Cardiac fibroblast (primary cell): ENCODE data around the gene FOXI1.

Experiments used
- DNase-seq, 2 donors: peaks; one replicate each; pipeline versions ENCODE4 v3.0.0 to v3.0.0-alpha.2; 2010; ENCODE audit warnings: low read depth in 2 of 2
- H3K4me3 ChIP-seq, 2 donors: replicated peaks in 1 of 2; 1 replicate in 1 of 2; 2 replicates in 1 of 2; pipeline ENCODE4 v1.5.1; 2011; ENCODE audit warnings: low read depth in 2 of 2, low read length in 2 of 2, mild to moderate bottlenecking in 2 of 2, moderate library complexity in 1 of 2
- TF ChIP-seq, protein P1 (sequence below): IDR thresholded peaks from one replicate; pipeline ENCODE4 v1.5.1; 2011; ENCODE audit warnings: low read depth, mild to moderate bottlenecking, low read length, inconsistent platforms

Gene FOXI1

GRCh38 chr5:170105642-170106611 is at the start of gene FOXI1:
FOXI1 (plus strand) TSS chr5:170105897; CDS start chr5:170105958, 61 bp downstream.
- TF ChIP-seq, protein P1, sequence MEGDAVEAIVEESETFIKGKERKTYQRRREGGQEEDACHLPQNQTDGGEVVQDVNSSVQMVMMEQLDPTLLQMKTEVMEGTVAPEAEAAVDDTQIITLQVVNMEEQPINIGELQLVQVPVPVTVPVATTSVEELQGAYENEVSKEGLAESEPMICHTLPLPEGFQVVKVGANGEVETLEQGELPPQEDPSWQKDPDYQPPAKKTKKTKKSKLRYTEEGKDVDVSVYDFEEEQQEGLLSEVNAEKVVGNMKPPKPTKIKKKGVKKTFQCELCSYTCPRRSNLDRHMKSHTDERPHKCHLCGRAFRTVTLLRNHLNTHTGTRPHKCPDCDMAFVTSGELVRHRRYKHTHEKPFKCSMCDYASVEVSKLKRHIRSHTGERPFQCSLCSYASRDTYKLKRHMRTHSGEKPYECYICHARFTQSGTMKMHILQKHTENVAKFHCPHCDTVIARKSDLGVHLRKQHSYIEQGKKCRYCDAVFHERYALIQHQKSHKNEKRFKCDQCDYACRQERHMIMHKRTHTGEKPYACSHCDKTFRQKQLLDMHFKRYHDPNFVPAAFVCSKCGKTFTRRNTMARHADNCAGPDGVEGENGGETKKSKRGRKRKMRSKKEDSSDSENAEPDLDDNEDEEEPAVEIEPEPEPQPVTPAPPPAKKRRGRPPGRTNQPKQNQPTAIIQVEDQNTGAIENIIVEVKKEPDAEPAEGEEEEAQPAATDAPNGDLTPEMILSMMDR = no peak
- DNase-seq = no peak
- H3K4me3 ChIP-seq = no peak within 1 kb of the TSS

DNA sequence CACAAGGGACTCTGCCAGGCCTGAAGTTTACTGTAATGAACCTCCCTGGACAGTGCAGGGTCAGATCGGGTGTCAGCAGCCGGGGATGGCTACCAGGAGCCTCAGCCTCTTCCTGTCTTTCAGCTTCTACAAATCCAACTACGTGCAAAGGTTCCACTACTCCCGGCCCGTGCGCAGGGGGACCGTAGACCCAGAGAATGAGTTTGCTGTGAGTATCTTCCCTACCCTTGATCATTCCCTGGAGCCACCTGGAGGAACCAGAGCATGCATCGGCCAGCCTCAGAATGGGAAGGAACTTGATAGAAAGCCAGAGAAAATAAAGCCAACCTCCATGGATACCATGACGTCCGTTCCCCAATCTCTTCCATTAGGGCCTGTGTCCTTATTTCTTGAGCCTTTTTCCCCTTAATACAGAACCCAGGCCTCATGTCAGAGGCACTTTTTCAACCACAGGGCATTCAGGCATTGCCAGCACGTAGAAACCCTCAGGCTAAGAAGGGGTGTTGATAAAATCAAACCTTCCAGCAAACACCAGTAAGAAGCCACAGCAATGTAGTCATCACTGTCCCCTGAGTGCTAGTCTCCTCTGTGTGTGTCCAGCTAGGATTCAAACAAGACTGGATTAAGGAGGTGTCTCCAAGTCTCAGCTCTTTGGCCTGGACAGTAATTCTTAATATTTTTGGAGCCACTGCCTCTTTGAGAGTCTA is 49.0 kb upstream of the FOXI1 start:
- TF ChIP-seq, protein P1 = no peak
- no peak for DNase-seq
- H3K4me3 ChIP-seq = no peak overlapping the region

GRCh38 chr5:170057311-170057710 is 48.4 kb upstream of the FOXI1 start:
- H3K4me3 ChIP-seq = no peak overlapping the region
- TF ChIP-seq, protein P1 = no peak
- no peak for DNase-seq

DNA sequence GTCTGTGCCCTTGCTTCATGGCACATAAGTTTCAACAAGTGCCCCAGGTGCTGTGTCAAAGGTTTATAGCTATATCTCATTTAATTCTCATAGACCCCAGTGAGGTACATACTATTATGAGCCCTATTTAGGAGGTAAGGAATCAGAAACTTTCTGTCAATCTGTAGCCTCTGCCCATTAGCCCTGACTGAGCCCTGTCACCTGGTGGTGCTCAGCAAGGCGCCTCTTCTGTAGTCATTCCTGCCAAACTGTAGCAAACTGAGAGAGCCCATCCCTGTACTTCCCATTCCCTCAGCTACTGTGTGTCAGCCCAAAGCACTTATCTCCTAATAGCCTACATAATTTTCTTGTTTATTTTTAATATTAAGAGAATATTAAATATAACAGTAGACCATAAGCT is 46.5 kb upstream of the FOXI1 start:
- H3K4me3 ChIP-seq = no peak overlapping the region
- no peak for DNase-seq
- TF ChIP-seq, protein P1 = no peak

GRCh38 chr5:170067152-170067551 is 38.5 kb upstream of the FOXI1 start:
- DNase-seq = no peak
- TF ChIP-seq, protein P1 = no peak
- no peak overlapping the region for H3K4me3 ChIP-seq

- DNase-seq = no peak
- no peak overlapping the region for H3K4me3 ChIP-seq
- TF ChIP-seq, protein P1 = no peak
Measured at GRCh38 chr5:170067574-170068170, 38.0 kb upstream of the FOXI1 start.
